HUES6 (cell line): ENCODE data around the gene NEUROD4.

Source experiments
- H3K27ac ChIP-seq: 2 replicates; pipeline ENCODE4 v1.7.0; 2013; ENCODE audit warnings: low read depth, mild to moderate bottlenecking, low read length, inconsistent platforms
- H3K27me3 ChIP-seq: 2 replicates; pipeline ENCODE4 v1.6.1; 2013; ENCODE audit warnings: low read length; ENCODE audit not compliant: control insufficient read depth, insufficient read depth
- H3K36me3 ChIP-seq: 2 replicates; pipeline ENCODE4 v1.6.1; 2013; ENCODE audit warnings: low read length; ENCODE audit not compliant: control insufficient read depth, insufficient read depth
- H3K4me1 ChIP-seq: 2 replicates; pipeline ENCODE4 v1.6.1; 2013; ENCODE audit warnings: low read length; ENCODE audit not compliant: control insufficient read depth, insufficient read depth
- H3K4me3 ChIP-seq: 2 replicates; pipeline ENCODE4 v1.5.1; 2013; ENCODE audit warnings: low read depth, low read length
- H3K9ac ChIP-seq: one replicate; pipeline ENCODE4 v1.6.1; 2013; ENCODE audit warnings: mild to moderate bottlenecking, low read length
- H3K9me3 ChIP-seq: 2 replicates; pipeline ENCODE4 v1.6.1; 2013; ENCODE audit warnings: low read depth, low read length; ENCODE audit not compliant: control insufficient read depth, insufficient read depth

Gene NEUROD4

GRCh38 chr12:55061024-55061423 lies 41.2 kb downstream of the NEUROD4 start:
- H3K36me3 ChIP-seq = no peaks in the 10 kb centered on the region
- H3K4me3 ChIP-seq = no peak overlapping the region
- no peak overlapping the region for H3K9ac ChIP-seq
- no peaks in the 10 kb centered on the region for H3K27me3 ChIP-seq
- no peaks in the 10 kb centered on the region for H3K9me3 ChIP-seq
- no peak overlapping the region for H3K27ac ChIP-seq
- H3K4me1 ChIP-seq = peaks cover 20% of the 10 kb centered on the region

GRCh38 chr12:55063291-55063690 lies 43.5 kb downstream of the NEUROD4 start:
- H3K9me3 ChIP-seq = no peaks in the 10 kb centered on the region
- no peak overlapping the region for H3K4me3 ChIP-seq
- no peak overlapping the region for H3K9ac ChIP-seq
- H3K27me3 ChIP-seq = no peaks in the 10 kb centered on the region
- H3K4me1 ChIP-seq = peaks cover 23% of the 10 kb centered on the region
- H3K27ac ChIP-seq = no peak overlapping the region
- no peaks in the 10 kb centered on the region for H3K36me3 ChIP-seq

GRCh38 chr12:55065535-55065934 lies 45.8 kb downstream of the NEUROD4 start:
- H3K9me3 ChIP-seq = no peaks in the 10 kb centered on the region
- no peaks in the 10 kb centered on the region for H3K27me3 ChIP-seq
- no peak overlapping the region for H3K27ac ChIP-seq

GRCh38 chr12:55067701-55068100 lies 47.9 kb downstream of the NEUROD4 start:
- H3K27ac ChIP-seq = no peak overlapping the region
- H3K9ac ChIP-seq = no peak overlapping the region
- no peaks in the 10 kb centered on the region for H3K27me3 ChIP-seq
- peaks cover 6% of the 10 kb centered on the region for H3K4me1 ChIP-seq
- H3K9me3 ChIP-seq = no peaks in the 10 kb centered on the region
- no peaks in the 10 kb centered on the region for H3K36me3 ChIP-seq
- no peak overlapping the region for H3K4me3 ChIP-seq

More at GRCh38 chr12:55065535-55065934, 45.8 kb downstream of the NEUROD4 start:
- Histone ChIP-seq H3K4me3 (no peak overlapping the region), H3K9ac (no peak overlapping the region), H3K4me1 (peaks cover 19% of the 10 kb centered on the region), H3K36me3 (no peaks in the 10 kb centered on the region)

DNA sequence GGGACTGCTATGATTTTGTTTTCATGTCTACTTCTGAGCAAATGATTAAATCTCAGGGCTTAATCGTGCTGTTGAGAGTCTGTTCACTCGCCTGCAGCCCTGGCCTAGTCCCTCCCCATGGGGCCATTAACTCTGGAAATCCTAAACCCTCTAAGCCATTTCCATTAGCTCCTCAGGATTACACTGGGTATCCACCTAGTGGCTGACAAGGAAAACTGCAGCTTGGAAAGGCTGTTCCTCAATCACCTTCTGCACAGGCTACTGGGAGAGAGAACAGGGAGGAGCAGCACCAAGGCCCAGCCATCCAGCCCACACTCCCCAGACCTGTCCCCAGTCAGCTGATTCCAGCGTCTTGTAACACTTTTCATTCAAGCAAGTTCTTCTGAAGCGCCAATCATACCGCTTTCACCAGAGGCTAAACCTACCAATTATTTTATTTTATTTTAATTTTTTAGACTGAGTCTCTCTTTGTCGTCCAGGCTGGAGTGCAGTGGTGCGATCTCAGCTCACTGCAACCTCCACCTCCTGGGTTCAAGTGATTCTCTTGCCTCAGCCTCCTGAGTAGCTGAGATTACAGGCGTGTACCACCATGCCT lies 48.7 kb downstream of the NEUROD4 start:
- H3K27me3 ChIP-seq = no peaks in the 10 kb centered on the region
- no peaks in the 10 kb centered on the region for H3K9me3 ChIP-seq
- no peak overlapping the region for H3K4me3 ChIP-seq
- H3K27ac ChIP-seq = no peak overlapping the region
- H3K36me3 ChIP-seq = no peaks in the 10 kb centered on the region
- H3K9ac ChIP-seq = no peak overlapping the region
- peaks cover 6% of the 10 kb centered on the region for H3K4me1 ChIP-seq

DNA sequence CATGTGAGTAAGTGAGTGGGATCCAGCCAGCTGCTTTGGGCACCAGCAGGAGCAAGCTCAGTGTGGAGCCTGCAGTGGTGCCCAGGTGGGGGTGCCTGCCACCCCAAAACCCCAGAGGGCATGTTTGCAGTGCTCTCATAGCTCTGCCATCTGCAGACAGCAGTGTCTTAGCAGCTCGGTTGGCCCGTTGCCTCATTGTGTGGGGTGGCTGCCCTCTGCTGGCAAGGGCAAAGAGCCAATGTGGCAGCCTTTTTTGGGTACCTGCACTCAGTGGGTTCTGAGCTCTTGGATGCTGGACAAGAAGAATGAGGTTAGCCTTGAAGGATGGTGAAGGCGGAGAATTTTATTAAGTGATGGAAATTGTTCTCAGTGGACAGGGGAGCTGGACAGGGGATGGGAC lies 52.3 kb downstream of the NEUROD4 start:
- Histone ChIP-seq H3K9ac (no peak overlapping the region), H3K9me3 (no peaks in the 10 kb centered on the region), H3K4me1 (peaks cover 6% of the 10 kb centered on the region), H3K36me3 (no peaks in the 10 kb centered on the region), H3K27me3 (no peaks in the 10 kb centered on the region), H3K27ac (no peak overlapping the region), H3K4me3 (no peak overlapping the region)

GRCh38 chr12:55073043-55074022 lies 53.6 kb downstream of the NEUROD4 start:
- H3K27me3 ChIP-seq = no peaks in the 10 kb centered on the region
- H3K9ac ChIP-seq = no peak overlapping the region
- H3K27ac ChIP-seq = no peak overlapping the region
- no peaks in the 10 kb centered on the region for H3K4me1 ChIP-seq
- no peak overlapping the region for H3K4me3 ChIP-seq
- H3K9me3 ChIP-seq = no peaks in the 10 kb centered on the region
- H3K36me3 ChIP-seq = no peaks in the 10 kb centered on the region

DNA sequence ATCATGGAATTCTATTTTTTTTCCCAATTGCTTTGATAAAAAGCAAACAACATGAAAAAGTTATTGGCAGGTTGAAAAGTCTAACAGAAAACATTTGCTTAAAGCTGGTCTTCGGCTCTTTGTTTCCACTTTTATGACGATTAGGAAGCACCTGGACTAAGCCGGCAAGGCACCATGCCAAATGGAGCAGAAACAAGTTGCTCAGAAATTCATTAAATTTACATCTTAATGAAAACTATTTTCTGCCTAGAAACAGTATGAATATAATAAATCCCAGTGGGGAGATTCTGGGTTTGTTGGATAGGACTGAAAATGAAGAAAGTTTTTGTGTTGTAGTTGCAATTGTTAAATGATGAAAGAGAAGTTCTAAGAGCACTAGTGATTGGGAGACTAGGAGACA lies 55.0 kb downstream of the NEUROD4 start:
- H3K27me3 ChIP-seq = no peaks in the 10 kb centered on the region
- H3K9me3 ChIP-seq = peaks cover under 1% of the 10 kb centered on the region; the same call in 1 of the 2 replicates
- no peak overlapping the region for H3K27ac ChIP-seq
- H3K36me3 ChIP-seq = no peaks in the 10 kb centered on the region
- H3K9ac ChIP-seq = no peak overlapping the region
- H3K4me1 ChIP-seq = no peaks in the 10 kb centered on the region
- no peak overlapping the region for H3K4me3 ChIP-seq
